Right lobe of liver (tissue), 6 donors: ENCODE results near the gene GNG12. TPM values are rescaled to one million over a fixed set of nuclear protein-coding genes. Genes with fewer than 3 reads are reported as not detected.

Experiments
- ATAC-seq, 4 donors: fragments of 200-7000 bp; cut with Tn5 transposase; one replicate each; pipeline ENCODE4 v1.9.1; 2020; ENCODE audit warnings: mild to moderate bottlenecking in 4 of 4, moderate library complexity in 4 of 4
- DNase-seq, 3 donors: peaks; one replicate each; pipeline ENCODE4 v3.0.0-alpha.2; 2020
- H3K27ac ChIP-seq, 3 donors: fragments of 200-600 bp; one replicate each; pipeline ENCODE4 v1.8.0; 2022
- H3K27me3 ChIP-seq, 2 donors: fragments of 200-600 bp; one replicate each; pipeline ENCODE4 v1.8.0; 2022
- H3K36me3 ChIP-seq, 4 donors: fragments of 200-600 bp; sonication (generic) in 1 of 4; one replicate each; pipeline versions ENCODE4 v1.5.1 to v1.8.0; 2017 to 2022; ENCODE audit warnings: control low read depth in 1 of 4
- H3K4me1 ChIP-seq, 4 donors: fragments of 200-600 bp; sonication (generic) in 1 of 4; one replicate each; pipeline versions ENCODE4 v1.5.1 to v1.8.0; 2017 to 2022; ENCODE audit warnings: control low read depth in 1 of 4
- H3K4me3 ChIP-seq, 3 donors: fragments of 200-600 bp; one replicate each; pipeline ENCODE4 v1.8.0; 2022
- H3K9me3 ChIP-seq, 4 donors: fragments of 200-600 bp; sonication (generic) in 1 of 4; one replicate each; pipeline versions ENCODE4 v1.5.1 to v1.8.0; 2017 to 2022; ENCODE audit warnings: control low read depth in 1 of 4
- POLR2A ChIP-seq: fragments of 450-650 bp; IDR thresholded peaks from one replicate; pipeline ENCODE4 v1.6.1; 2017; ENCODE audit warnings: antibody characterized with exemption, mild to moderate bottlenecking
- WGBS: methylation state at CpG from one replicate; pipeline ENCODE4 v1.1.6; 2018; ENCODE audit warnings: low coverage, low lambda C conversion rate; ENCODE audit not compliant: insufficient coverage; ENCODE audit errors: missing lambda C conversion rate; 5-methylcytosine and 5-hydroxymethylcytosine counted together
- intact Hi-C, 2 donors: fragments of 100-400 bp; cut with DNase I; formaldehyde crosslinking; loops; one replicate each; pipeline versions ENCODE4 v1.11.2 to v1.14.1; 2022
- total RNA-seq, 6 experiments: library from RNA; depleted of rRNA in 2 of 6; stranded (reverse); fragments of >200 nt in 2 of 6; fragmentation: NEBNext Ultra II Directional in 3 of 6; extraction: Animal tissue kit (Norgen Biotek cat#: 25700) in 3 of 6; gene quantifications; one replicate each; pipeline versions ENCODE4 v1.1.0 to v1.2.4, GENCODE V29; 2016 to 2023
- TF ChIP-seq, protein P1 (sequence below), 4 donors: fragments of 200-600 bp in 3 of 4; fragments of 450-650 bp in 1 of 4; IDR thresholded peaks; one replicate each; pipeline versions ENCODE4 v1.5.1 to v1.8.0; 2016 to 2022; ENCODE audit warnings: antibody characterized with exemption in 4 of 4, mild to moderate bottlenecking in 2 of 4
- donor health status: DM: no; HTN: yes; CAD: no.
- donor health status: DM: no; HTN: no; CAD: no.
- donor health status: DM: no; HTN: no; CAD: no.
- donor health status: DM: no; HTN: yes; CAD: no.
- donor health status: DM: no; HTN: yes; CAD: no.

GNG12 gene
- total RNA-seq, 6 experiments from 2014 or later = 18.8 to 52.7 (median 33.9) TPM

DNA sequence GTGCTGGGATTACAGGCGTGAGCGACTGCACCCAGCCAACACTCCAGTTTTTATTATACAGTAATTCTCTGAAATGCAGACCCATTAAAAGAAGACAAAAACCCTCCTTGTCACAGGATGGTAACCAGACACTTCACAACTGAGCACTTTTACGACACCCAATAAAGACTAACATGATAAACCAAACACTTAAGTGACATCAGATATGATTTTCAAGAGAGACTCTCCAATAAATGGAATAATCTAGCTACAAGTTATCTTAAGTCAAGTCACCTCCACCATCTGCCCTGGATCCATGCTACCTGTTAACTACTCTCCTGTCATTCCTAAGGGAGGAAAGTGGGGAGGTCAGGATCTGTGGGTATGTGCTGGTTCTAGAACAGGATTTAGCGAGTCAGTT is 5.6 kb downstream of the GNG12 start:
- ATAC-seq = no peak
- no peak overlapping the region for H3K27ac ChIP-seq
- H3K27me3 ChIP-seq = no peaks in the 10 kb centered on the region
- no peak for DNase-seq
- WGBS = 94% methylated on average over 4 of the region's 4 CpGs
- H3K4me3 ChIP-seq = no peak overlapping the region
- TF ChIP-seq, protein P1, sequence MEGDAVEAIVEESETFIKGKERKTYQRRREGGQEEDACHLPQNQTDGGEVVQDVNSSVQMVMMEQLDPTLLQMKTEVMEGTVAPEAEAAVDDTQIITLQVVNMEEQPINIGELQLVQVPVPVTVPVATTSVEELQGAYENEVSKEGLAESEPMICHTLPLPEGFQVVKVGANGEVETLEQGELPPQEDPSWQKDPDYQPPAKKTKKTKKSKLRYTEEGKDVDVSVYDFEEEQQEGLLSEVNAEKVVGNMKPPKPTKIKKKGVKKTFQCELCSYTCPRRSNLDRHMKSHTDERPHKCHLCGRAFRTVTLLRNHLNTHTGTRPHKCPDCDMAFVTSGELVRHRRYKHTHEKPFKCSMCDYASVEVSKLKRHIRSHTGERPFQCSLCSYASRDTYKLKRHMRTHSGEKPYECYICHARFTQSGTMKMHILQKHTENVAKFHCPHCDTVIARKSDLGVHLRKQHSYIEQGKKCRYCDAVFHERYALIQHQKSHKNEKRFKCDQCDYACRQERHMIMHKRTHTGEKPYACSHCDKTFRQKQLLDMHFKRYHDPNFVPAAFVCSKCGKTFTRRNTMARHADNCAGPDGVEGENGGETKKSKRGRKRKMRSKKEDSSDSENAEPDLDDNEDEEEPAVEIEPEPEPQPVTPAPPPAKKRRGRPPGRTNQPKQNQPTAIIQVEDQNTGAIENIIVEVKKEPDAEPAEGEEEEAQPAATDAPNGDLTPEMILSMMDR (IDR thresholded peaks at IDR 0.05) = no peak
- TF ChIP-seq POLR2A = no peak
- no peaks in the 10 kb centered on the region for H3K36me3 ChIP-seq
- H3K4me1 ChIP-seq = peaks cover 0 to 41% (median 19%) of the 10 kb centered on the region in 4 donors
- intact Hi-C loops = no loop called here
- no peaks in the 10 kb centered on the region for H3K9me3 ChIP-seq

DNA sequence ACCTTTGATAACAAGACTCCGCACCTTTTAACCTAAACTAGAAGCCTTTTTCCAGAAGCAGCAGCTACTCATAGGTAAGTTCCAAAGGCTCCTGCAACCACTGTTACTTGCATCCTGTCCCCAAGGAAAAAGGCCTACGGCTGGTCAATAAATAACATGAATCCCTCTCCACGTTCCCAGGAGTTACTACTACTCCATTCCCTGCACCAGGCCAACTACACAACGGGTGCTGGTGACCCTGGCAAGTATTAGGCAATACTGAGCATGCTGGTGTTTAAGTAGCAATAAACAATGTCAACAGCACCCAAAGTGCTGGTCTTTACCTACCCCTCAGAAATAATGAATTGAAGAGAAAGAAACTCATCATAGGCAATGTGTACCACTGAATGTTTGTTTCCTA is 7.7 kb downstream of the GNG12 start:
- no peaks in the 10 kb centered on the region for H3K36me3 ChIP-seq
- no peak for TF ChIP-seq POLR2A
- TF ChIP-seq, protein P1 (IDR thresholded peaks at IDR 0.05) = no peak
- H3K4me3 ChIP-seq = no peak overlapping the region
- no peaks in the 10 kb centered on the region for H3K9me3 ChIP-seq
- no peaks in the 10 kb centered on the region for H3K27me3 ChIP-seq
- DNase-seq = no peak
- H3K4me1 ChIP-seq = peaks cover 0 to 36% (median 18%) of the 10 kb centered on the region in 4 donors
- intact Hi-C loops = no loop called here
- peak overlapping the region in 2 of 3 donors; percentile 18 to 47 for H3K27ac ChIP-seq
- ATAC-seq = peak; percentile 30 to 79 (median 60)
- 37% methylated on average over 4 of the region's 4 CpGs for WGBS

DNA sequence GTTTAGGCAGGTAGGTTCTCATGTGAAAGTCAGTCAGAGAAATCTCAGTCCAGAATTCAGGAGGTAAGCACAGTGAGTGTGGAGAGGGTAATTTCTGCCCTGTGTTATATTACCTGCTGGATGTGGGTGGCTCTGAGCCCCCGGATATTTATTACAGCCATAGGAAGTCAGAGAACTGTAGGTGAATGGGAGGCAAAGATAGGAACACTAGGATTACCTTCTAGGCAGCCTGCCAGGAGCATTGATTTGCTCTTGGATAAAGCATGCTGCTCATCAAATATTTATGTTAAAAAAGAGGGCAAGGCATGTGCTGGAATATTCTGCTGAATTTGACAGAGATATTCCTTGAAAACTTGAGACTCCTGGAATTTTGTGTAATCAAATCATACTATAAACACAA is 8.5 kb downstream of the GNG12 start:
- DNase-seq (peak in 2 of 3 donors; percentile 48 to 78), ATAC-seq (peak; percentile 74 to 82 (median 79))
- intact Hi-C loops = no loop called here
- H3K27ac ChIP-seq = peak overlapping the region in 1 of 3 donors; percentile 47
- peaks cover 0 to 29% (median 14%) of the 10 kb centered on the region in 4 donors for H3K4me1 ChIP-seq
- H3K4me3 ChIP-seq = no peak overlapping the region
- H3K36me3 ChIP-seq = no peaks in the 10 kb centered on the region
- no peaks in the 10 kb centered on the region for H3K27me3 ChIP-seq
- no peak for TF ChIP-seq POLR2A
- TF ChIP-seq, protein P1 (IDR thresholded peaks at IDR 0.05) = no peak
- no peaks in the 10 kb centered on the region for H3K9me3 ChIP-seq
- 42% methylated on average over 1 of the region's 1 CpG for WGBS

DNA sequence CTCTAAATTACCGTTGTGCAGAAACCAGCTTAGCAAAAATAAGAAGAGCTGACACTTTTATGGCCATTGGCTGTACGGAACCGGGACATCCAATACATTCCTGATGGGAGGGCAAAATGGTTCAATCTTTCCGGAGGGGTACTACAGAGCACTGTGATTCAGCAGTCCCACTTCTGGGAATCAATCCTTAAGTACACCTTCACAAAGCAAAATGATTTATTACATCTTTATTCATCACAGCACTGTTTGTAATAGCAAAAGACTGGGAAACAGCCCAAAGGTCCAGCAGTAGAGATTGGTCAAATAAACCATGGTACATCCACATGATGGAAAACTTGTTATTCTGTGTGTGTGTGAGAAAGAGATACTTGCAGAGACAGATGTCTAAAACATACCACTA is 9.7 kb downstream of the GNG12 start:
- TF ChIP-seq POLR2A = no peak
- TF ChIP-seq, protein P1 (IDR thresholded peaks at IDR 0.05) = no peak
- 97% methylated on average over 4 of the region's 4 CpGs for WGBS
- intact Hi-C loops = no loop called here
- Histone ChIP-seq H3K4me1 (peaks cover 0 to 32% (median 16%) of the 10 kb centered on the region in 4 donors), H3K4me3 (no peak overlapping the region), H3K27me3 (no peaks in the 10 kb centered on the region), H3K36me3 (no peaks in the 10 kb centered on the region), H3K9me3 (no peaks in the 10 kb centered on the region), H3K27ac (no peak overlapping the region)
- DNase-seq = no peak
- ATAC-seq = peak in 1 of 4 donors; percentile 11

DNA sequence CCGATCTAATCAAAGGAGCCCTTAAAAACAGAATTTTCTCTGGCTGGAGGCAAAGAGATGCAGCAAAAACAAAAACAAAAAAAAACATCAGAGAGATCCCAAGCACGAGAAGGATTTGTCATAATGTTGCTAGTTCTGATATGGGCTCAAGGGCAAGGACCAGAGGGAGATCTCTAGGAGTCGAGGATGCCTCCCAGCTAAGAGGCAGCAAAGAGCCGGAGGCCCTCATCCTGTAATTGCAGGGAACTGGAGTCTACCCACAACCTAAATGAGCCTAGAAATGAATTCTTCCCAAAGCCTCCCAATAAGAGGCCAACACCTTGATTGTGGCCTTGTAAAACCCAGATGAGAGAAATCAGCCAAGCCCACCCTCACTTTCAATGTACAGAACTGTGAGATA is 12.0 kb downstream of the GNG12 start:
- H3K4me3 ChIP-seq = no peak overlapping the region
- intact Hi-C loops = no loop called here
- TF ChIP-seq, protein P1 (IDR thresholded peaks at IDR 0.05) = no peak
- TF ChIP-seq POLR2A = no peak
- H3K27ac ChIP-seq = no peak overlapping the region
- H3K36me3 ChIP-seq = no peaks in the 10 kb centered on the region
- H3K9me3 ChIP-seq = no peaks in the 10 kb centered on the region
- DNase-seq = no peak
- ATAC-seq = no peak
- H3K4me1 ChIP-seq = peaks cover 0 to 40% (median 18%) of the 10 kb centered on the region in 4 donors
- 67% methylated on average over 3 of the region's 4 CpGs for whole genome bisulfite sequencing
- H3K27me3 ChIP-seq = no peaks in the 10 kb centered on the region
